Activated CD4-positive, alpha-beta T cell treated with anti-CD3 and anti-CD28 coated beads for 36 hours (primary cell): Measurements from ENCODE around the gene PMEPA1. TPM values are rescaled to one million over a fixed set of nuclear protein-coding genes. Genes with fewer than 3 reads are reported as not detected.
"Not testable (repeated sequence)": the region's sequence is repeated elsewhere in the genome, so short reads cannot be mapped to it uniquely, and the experiment has no call there.

ENCODE experiments used
- ATAC-seq: fragments of 200-7000 bp; cut with Tn5 transposase; one replicate; pipeline ENCODE4 v1.10.0; 2021; ENCODE audit warnings: mild to moderate bottlenecking, moderate library complexity
- CTCF ChIA-PET: fragments of 350-600 bp; sonication (Branson Sonifier 250); formaldehyde crosslinking; loops from one replicate; lab custom pipeline; 2021; ENCODE audit warnings: antibody characterized with exemption; lab: Charles Lee
- POLR2A ChIA-PET: fragments of 350-600 bp; sonication (Branson Sonifier 250); formaldehyde crosslinking; loops from one replicate; lab custom pipeline; 2021; ENCODE audit warnings: antibody characterized with exemption, inconsistent platforms; lab: Charles Lee
- DNase-seq: peaks from one replicate; pipeline ENCODE4 v3.0.0-alpha.2; 2020
- H3K27ac Mint-ChIP-seq: one replicate; pipeline ENCODE4 v1.8.0; 2021; ENCODE audit warnings: mixed read lengths
- H3K27me3 Mint-ChIP-seq: one replicate; pipeline ENCODE4 v1.8.0; 2021; ENCODE audit warnings: mixed read lengths
- H3K36me3 Mint-ChIP-seq: one replicate; pipeline ENCODE4 v1.8.0; 2021; ENCODE audit warnings: low read depth, mixed read lengths
- H3K4me1 Mint-ChIP-seq: one replicate; pipeline ENCODE4 v1.8.0; 2021; ENCODE audit warnings: mixed read lengths
- H3K4me3 Mint-ChIP-seq: one replicate; pipeline ENCODE4 v1.8.0; 2021; ENCODE audit warnings: mild to moderate bottlenecking, moderate library complexity, mixed read lengths
- H3K9me3 Mint-ChIP-seq: one replicate; pipeline ENCODE4 v1.8.0; 2021; ENCODE audit warnings: low read depth, mixed read lengths
- intact Hi-C, 2 experiments: fragments of 100-400 bp; cut with DNase I in 1 of 2; cut with micrococcal nuclease in 1 of 2; formaldehyde crosslinking; loops; one replicate each; pipeline versions ENCODE4 v1.14.2 to v1.15.1; 2022 to 2024; cut with DNase I, micrococcal nuclease
- total RNA-seq, 2 experiments: library from RNA; stranded (reverse); gene quantifications; one replicate each; pipeline ENCODE4 v1.2.3, GENCODE V29; 2021

The PMEPA1 gene
- total RNA-seq, 2 experiments from 2014 or later, result 1.6 to 1.8 TPM

- Mint-ChIP-seq H3K36me3 (peaks cover 2% of the 10 kb centered on the region), H3K27me3 (no peaks in the 10 kb centered on the region), H3K4me1 (no peaks in the 10 kb centered on the region), H3K27ac (no peak overlapping the region), H3K9me3 (peaks cover 8% of the 10 kb centered on the region), H3K4me3 (no peak overlapping the region)
- POLR2A ChIA-PET, result no interaction called here
- intact Hi-C loops, result no loop called here
- ATAC-seq, result no peak
- CTCF ChIA-PET, result no interaction called here
- DNase-seq, result no peak
Observed at GRCh38 chr20:57647006-57647932, 62.5 kb downstream of the PMEPA1 start.

GRCh38 chr20:57638895-57639236, 70.9 kb downstream of the PMEPA1 start:
- peaks cover 3% of the 10 kb centered on the region for H3K27me3 Mint-ChIP-seq
- DNase-seq, result no peak
- no peak for ATAC-seq
- peaks cover 10% of the 10 kb centered on the region for H3K4me1 Mint-ChIP-seq
- POLR2A ChIA-PET, result no interaction called here
- CTCF ChIA-PET, result interaction anchor here (1.7 kb wide), 1 partner anchor 11 kb away, joined by 5 read pairs; no protein-coding TSS in a partner anchor
- peaks cover 12% of the 10 kb centered on the region for H3K36me3 Mint-ChIP-seq
- H3K27ac Mint-ChIP-seq, result no peak overlapping the region
- no peak overlapping the region for H3K4me3 Mint-ChIP-seq
- intact Hi-C loops, result no loop called here
- H3K9me3 Mint-ChIP-seq, result peaks cover 26% of the 10 kb centered on the region

GRCh38 chr20:57638173-57638894, 71.5 kb downstream of the PMEPA1 start:
- POLR2A ChIA-PET, result no interaction called here
- ATAC-seq (no peak), DNase-seq (no peak)
- Mint-ChIP-seq H3K27me3 (peaks cover 3% of the 10 kb centered on the region), H3K4me3 (no peak overlapping the region), H3K27ac (no peak overlapping the region), H3K4me1 (peaks cover 13% of the 10 kb centered on the region), H3K36me3 (peaks cover 12% of the 10 kb centered on the region), H3K9me3 (peaks cover 28% of the 10 kb centered on the region)
- CTCF ChIA-PET, result interaction anchor here (0.8 to 1.7 kb wide), 2 partner anchors 10 to 12 kb away, joined by 3 to 5 read pairs; no protein-coding TSS in a partner anchor
- intact Hi-C loops, result no loop called here

GRCh38 chr20:57633945-57634491, 75.8 kb downstream of the PMEPA1 start:
- Mint-ChIP-seq H3K27ac (no peak overlapping the region), H3K9me3 (peaks cover 29% of the 10 kb centered on the region), H3K36me3 (peaks cover 12% of the 10 kb centered on the region), H3K27me3 (peaks cover 3% of the 10 kb centered on the region), H3K4me1 (peaks cover 30% of the 10 kb centered on the region), H3K4me3 (no peak overlapping the region)
- POLR2A ChIA-PET, result no interaction called here
- CTCF ChIA-PET, result interaction anchor here (0.5 to 1.5 kb wide), 3 partner anchors 11 to 454 kb away, joined by 3 to 4 read pairs (median 3); no protein-coding TSS in a partner anchor
- DNase-seq, result no peak
- no peak for ATAC-seq
- intact Hi-C loops, result no loop called here

- no peak for ATAC-seq
- H3K9me3 Mint-ChIP-seq, result peaks cover 24% of the 10 kb centered on the region
- no peak overlapping the region for H3K27ac Mint-ChIP-seq
- POLR2A ChIA-PET, result no interaction called here
- intact Hi-C loops, result no loop called here
- peaks cover 11% of the 10 kb centered on the region for H3K36me3 Mint-ChIP-seq
- H3K27me3 Mint-ChIP-seq, result peaks cover under 1% of the 10 kb centered on the region
- H3K4me3 Mint-ChIP-seq, result no peak overlapping the region
- H3K4me1 Mint-ChIP-seq, result peaks cover 39% of the 10 kb centered on the region
- no peak for DNase-seq
- CTCF ChIA-PET, result interaction anchor here (1.0 kb wide), 1 partner anchor 10 kb away, joined by 3 read pairs; no protein-coding TSS in a partner anchor
Observed at GRCh38 chr20:57632286-57632685, 77.5 kb downstream of the PMEPA1 start.

- intact Hi-C loops, result loop anchor here in 1 of 2 experiments (2.0 kb wide), 1 partner anchor 679 kb away; the partner anchor contains the start of gene RAB22A
- Mint-ChIP-seq H3K9me3 (peaks cover 14% of the 10 kb centered on the region), H3K4me3 (peak overlapping the region; percentile 78), H3K27ac (peak overlapping the region; percentile 93), H3K36me3 (peaks cover 11% of the 10 kb centered on the region), H3K27me3 (no peaks in the 10 kb centered on the region), H3K4me1 (peaks cover 51% of the 10 kb centered on the region)
- ChIA-PET CTCF (interaction anchor here (0.7 to 3.1 kb wide), 9 partner anchors 7 to 1457 kb away, joined by 3 to 18 read pairs (median 4); partner anchors contain the start of gene ZBP1), POLR2A (interaction anchor here (0.5 to 3.2 kb wide), 5 partner anchors 11 to 1268 kb away, joined by 3 to 57 read pairs (median 8); partner anchors contain the start of genes PMEPA1 and ZBP1)
- peak; percentile 77 for DNase-seq
- ATAC-seq, result peak; percentile 91
Observed at GRCh38 chr20:57630061-57630460, 79.8 kb downstream of the PMEPA1 start.

GRCh38 chr20:57629491-57629901, 80.3 kb downstream of the PMEPA1 start:
- ChIA-PET POLR2A (interaction anchor here (0.6 to 3.2 kb wide), 6 partner anchors 10 to 594 kb away, joined by 3 to 57 read pairs (median 6); partner anchors contain the start of genes PMEPA1 and ZBP1), CTCF (interaction anchor here (0.7 to 3.1 kb wide), 6 partner anchors 10 to 81 kb away, joined by 3 to 18 read pairs (median 4); partner anchors contain the start of gene ZBP1)
- Mint-ChIP-seq H3K9me3 (peaks cover 11% of the 10 kb centered on the region), H3K27ac (peak overlapping the region; percentile 93), H3K36me3 (peaks cover 17% of the 10 kb centered on the region), H3K4me1 (peaks cover 47% of the 10 kb centered on the region), H3K4me3 (peak overlapping the region; percentile 78)
- intact Hi-C loops, result loop anchor here (2.0 to 10.0 kb wide), 3 partner anchors 81 to 755 kb away; partner anchors contain the start of genes PMEPA1 (in 1 of the 2), RBM38 (in 1 of the 2) and VAPB (in 1 of the 2)
- ATAC-seq, H3K27me3 Mint-ChIP-seq: not testable (repeated sequence)
- DNase-seq, result peak; percentile 69

GRCh38 chr20:57628962-57629308, 80.9 kb downstream of the PMEPA1 start:
- intact Hi-C loops, result loop anchor here (1.0 to 10.0 kb wide), 5 partner anchors 9 to 756 kb away; partner anchors contain the start of genes PMEPA1 (in 1 of the 2), RBM38 (in 1 of the 2), VAPB (in 1 of the 2) and ZBP1 (in 1 of the 2)
- Mint-ChIP-seq H3K36me3 (peaks cover 21% of the 10 kb centered on the region), H3K27ac (peak overlapping the region; percentile 93), H3K4me1 (peaks cover 41% of the 10 kb centered on the region), H3K9me3 (peaks cover 12% of the 10 kb centered on the region), H3K4me3 (peak overlapping the region; percentile 78)
- ATAC-seq, H3K27me3 Mint-ChIP-seq: not testable (repeated sequence)
- ChIA-PET POLR2A (interaction anchor here (1.6 to 3.2 kb wide), 3 partner anchors 10 to 81 kb away, joined by 8 to 57 read pairs (median 10); partner anchors contain the start of genes PMEPA1 and ZBP1), CTCF (interaction anchor here (0.7 to 3.1 kb wide), 3 partner anchors 9 to 45 kb away, joined by 4 to 18 read pairs (median 4); partner anchors contain the start of gene ZBP1)
- DNase-seq, result peak; percentile 47

- peak; percentile 65 for ATAC-seq
- peak; percentile 72 for DNase-seq
- ChIA-PET CTCF (interaction anchor here (0.5 to 3.1 kb wide), 6 partner anchors 9 to 227 kb away, joined by 3 to 18 read pairs (median 4); partner anchors contain the start of gene ZBP1), POLR2A (interaction anchor here (1.9 to 3.2 kb wide), 2 partner anchors 9 to 82 kb away, joined by 10 to 57 read pairs; partner anchors contain the start of genes PMEPA1 and ZBP1)
- intact Hi-C loops, result loop anchor here (1.0 to 10.0 kb wide), 5 partner anchors 8 to 756 kb away; partner anchors contain the start of genes PMEPA1 (in 1 of the 2), RBM38 (in 1 of the 2), VAPB (in 1 of the 2) and ZBP1 (in 1 of the 2)
- Mint-ChIP-seq H3K27ac (peak overlapping the region; percentile 98), H3K9me3 (peaks cover 10% of the 10 kb centered on the region), H3K36me3 (peaks cover 23% of the 10 kb centered on the region), H3K4me1 (peaks cover 37% of the 10 kb centered on the region), H3K27me3 (no peaks in the 10 kb centered on the region), H3K4me3 (peak overlapping the region; percentile 76)
Observed at GRCh38 chr20:57628047-57628961, 81.5 kb downstream of the PMEPA1 start.
